GM19035 (cell line): ENCODE results near the gene MAN2A1.

Source experiments
- ATAC-seq: cut with Tn5 transposase; IDR thresholded peaks from one replicate; pipeline ENCODE4 v1.9.1; 2021; ENCODE audit not compliant: unreplicated experiment

Gene MAN2A1

GRCh38 chr5:109900461-109900860 lies 210.7 kb downstream of the MAN2A1 start:
- no peak for ATAC-seq

GRCh38 chr5:109900911-109901627 lies 211.3 kb downstream of the MAN2A1 start:
- ATAC-seq, result no peak

GRCh38 chr5:109901628-109901981 lies 211.9 kb downstream of the MAN2A1 start:
- no peak for ATAC-seq

- no peak for ATAC-seq
These were observed 213.3 kb downstream of the MAN2A1 start for GRCh38 chr5:109903061-109903460.

- ATAC-seq, result no peak
These were observed 216.2 kb downstream of the MAN2A1 start for GRCh38 chr5:109905906-109906305.

DNA sequence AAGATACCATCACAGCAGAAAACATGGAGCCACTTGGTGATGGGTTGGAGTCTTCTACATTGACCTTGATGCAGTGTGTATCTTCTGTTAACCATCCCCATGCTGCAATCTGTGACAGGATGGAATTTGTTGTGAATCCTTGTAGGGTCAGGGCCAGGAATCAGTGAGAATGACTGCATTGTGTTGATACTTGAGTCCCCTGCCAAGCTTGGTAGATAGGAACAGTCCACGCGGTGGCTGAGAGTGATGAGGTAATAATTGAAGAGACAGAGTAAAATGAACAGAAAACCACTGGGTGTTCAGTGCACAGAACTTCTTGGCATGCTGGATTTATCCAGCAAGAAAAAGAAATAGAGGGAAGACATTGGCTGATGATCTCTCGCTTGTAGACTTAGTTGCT lies 217.5 kb downstream of the MAN2A1 start:
- ATAC-seq, result no peak

- no peak for ATAC-seq
These were observed 218.0 kb downstream of the MAN2A1 start for GRCh38 chr5:109907731-109908130.

- ATAC-seq, result no peak
These were observed 218.6 kb downstream of the MAN2A1 start for GRCh38 chr5:109908366-109908765.

GRCh38 chr5:109910874-109911273 lies 221.1 kb downstream of the MAN2A1 start:
- ATAC-seq, result no peak

DNA sequence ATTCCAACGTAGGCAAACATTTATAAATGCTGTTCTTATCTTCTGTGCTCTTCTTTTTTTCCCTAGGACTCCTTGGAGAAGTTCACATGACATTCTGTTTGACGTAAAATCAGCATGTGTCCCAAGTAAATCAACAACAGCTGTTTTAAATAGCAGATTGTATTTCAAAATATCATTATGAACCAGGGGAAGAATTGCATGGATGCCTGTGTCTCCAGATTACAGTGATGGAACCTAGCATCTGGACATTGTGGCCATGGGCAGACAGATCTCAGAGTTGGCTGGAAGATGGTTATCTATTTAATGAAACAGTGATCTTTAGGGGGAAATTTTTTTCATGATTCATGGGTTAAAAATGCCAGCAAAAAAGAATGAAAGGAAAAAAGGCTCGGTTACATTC lies 222.0 kb downstream of the MAN2A1 start:
- no peak for ATAC-seq

- ATAC-seq, result no peak
These were observed 225.2 kb downstream of the MAN2A1 start for GRCh38 chr5:109914906-109915305.

- ATAC-seq, result no peak
These were observed 226.9 kb downstream of the MAN2A1 start for GRCh38 chr5:109916481-109917153.
